Measurements from ENCODE around the gene KRTAP2-1.
"Not testable (repeated sequence)": the region's sequence is repeated elsewhere in the genome, so short reads cannot be mapped to it uniquely, and the experiment has no call there.

DNA sequence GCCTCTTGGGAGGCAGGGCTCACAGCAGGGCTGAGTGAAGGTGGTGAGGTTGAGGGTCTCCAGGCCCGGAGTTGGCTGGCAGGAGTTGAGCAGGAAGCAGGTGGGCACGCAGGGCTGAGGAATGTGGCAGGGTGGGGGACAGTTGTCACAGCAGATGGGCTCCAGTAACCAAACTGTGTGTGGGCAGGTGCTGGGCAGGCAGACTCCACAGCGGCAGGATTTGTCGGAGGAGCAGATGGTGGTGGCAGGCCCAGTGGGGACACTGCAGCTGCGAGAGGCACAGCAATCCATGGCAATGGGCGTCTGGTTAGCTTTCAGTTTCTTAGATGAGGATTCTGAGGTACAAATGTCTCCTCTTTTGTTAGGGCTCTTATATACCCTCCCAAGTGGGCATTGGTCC is 47.6 kb downstream of the KRTAP2-1 start, which contains the start of gene KRTAP3-2:
- TF ChIP-seq YY1 (IDR thresholded peaks at IDR 0.05; ENCODE audit: low read depth, low read length); EP300 (IDR thresholded peaks at IDR 0.05; ENCODE audit: borderline replicate concordance in 1 of 2, low read depth in 2 of 2, low read length in 2 of 2); ZNF274 (IDR thresholded peaks at IDR 0.05; ENCODE audit: borderline replicate concordance, extremely low read depth, low read length); BRCA1 (IDR thresholded peaks at IDR 0.05; ENCODE audit: low read depth, low read length); EGR1 (IDR thresholded peaks at IDR 0.05; ENCODE audit: borderline replicate concordance, low read depth, low read length); SRF (IDR thresholded peaks at IDR 0.05; ENCODE audit: low read depth, low read length); TCF12 (IDR thresholded peaks at IDR 0.05; ENCODE audit: low read depth, low read length); KDM1A (IDR thresholded peaks at IDR 0.05; ENCODE audit: borderline replicate concordance, low read length); MAFK (IDR thresholded peaks at IDR 0.05; ENCODE audit: low read depth, low read length); RFX5 (IDR thresholded peaks at IDR 0.05; ENCODE audit: borderline replicate concordance, low read depth, low read length): not testable (repeated sequence)
- TF ChIP-seq, protein P1, sequence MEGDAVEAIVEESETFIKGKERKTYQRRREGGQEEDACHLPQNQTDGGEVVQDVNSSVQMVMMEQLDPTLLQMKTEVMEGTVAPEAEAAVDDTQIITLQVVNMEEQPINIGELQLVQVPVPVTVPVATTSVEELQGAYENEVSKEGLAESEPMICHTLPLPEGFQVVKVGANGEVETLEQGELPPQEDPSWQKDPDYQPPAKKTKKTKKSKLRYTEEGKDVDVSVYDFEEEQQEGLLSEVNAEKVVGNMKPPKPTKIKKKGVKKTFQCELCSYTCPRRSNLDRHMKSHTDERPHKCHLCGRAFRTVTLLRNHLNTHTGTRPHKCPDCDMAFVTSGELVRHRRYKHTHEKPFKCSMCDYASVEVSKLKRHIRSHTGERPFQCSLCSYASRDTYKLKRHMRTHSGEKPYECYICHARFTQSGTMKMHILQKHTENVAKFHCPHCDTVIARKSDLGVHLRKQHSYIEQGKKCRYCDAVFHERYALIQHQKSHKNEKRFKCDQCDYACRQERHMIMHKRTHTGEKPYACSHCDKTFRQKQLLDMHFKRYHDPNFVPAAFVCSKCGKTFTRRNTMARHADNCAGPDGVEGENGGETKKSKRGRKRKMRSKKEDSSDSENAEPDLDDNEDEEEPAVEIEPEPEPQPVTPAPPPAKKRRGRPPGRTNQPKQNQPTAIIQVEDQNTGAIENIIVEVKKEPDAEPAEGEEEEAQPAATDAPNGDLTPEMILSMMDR (IDR thresholded peaks at IDR 0.05; ENCODE audit: control extremely low read depth in 1 of 3, insufficient read depth in 1 of 3, low read depth in 1 of 3, low read length in 3 of 3), result not testable (repeated sequence)
- TF ChIP-seq, protein P2, sequence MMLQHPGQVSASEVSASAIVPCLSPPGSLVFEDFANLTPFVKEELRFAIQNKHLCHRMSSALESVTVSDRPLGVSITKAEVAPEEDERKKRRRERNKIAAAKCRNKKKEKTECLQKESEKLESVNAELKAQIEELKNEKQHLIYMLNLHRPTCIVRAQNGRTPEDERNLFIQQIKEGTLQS (IDR thresholded peaks at IDR 0.05; ENCODE audit: insufficient read depth, low read depth, low read length), result not testable (repeated sequence)

All from H1 (cell line).